ENCODE results near the gene ADA.

DNA sequence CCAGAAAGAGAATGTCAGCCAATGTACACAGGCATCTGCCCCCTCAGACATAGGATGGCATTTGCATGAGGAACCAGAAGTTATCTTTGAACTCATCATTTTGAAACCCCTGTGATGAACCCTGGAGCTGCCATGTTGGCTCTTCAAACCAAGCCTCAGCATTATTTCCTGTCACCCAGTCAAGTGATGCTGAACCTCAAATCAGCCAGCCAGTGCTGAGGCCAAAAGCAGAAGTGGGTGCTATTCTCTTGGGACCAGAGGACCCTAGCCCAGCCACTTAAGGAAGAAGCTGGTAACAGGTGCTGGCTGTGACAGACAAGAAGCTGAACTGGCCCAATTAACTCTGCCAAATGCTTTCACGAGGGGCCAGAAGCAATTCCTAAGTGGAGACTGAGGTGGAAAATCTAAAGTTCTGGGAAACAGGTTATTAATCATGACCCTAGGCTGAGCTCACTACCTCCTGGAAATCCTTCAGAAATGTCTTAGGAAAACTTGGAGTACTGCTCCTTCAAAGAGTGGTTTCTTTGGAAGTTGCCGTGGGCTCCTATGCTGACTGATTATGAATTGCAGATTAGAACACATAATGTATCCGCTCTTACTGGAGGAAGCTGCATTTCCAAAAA is 65.1 kb downstream of the ADA start:
- TF ChIP-seq EZH2 (IDR thresholded peaks at IDR 0.05; ENCODE audit: insufficient read depth, poor library complexity, severe bottlenecking) (no peak), EZH2phosphoT487 (IDR thresholded peaks at IDR 0.05; ENCODE audit: insufficient read depth, low read depth) (no peak)

Data from GM23248 (cell line).